Islet precursor cell (in vitro differentiated cells): Measurements from ENCODE around the gene SEMA3C.

Source experiments
- DNase-seq: peaks from one replicate; pipeline ENCODE4 v3.0.0-alpha.2; 2018

The SEMA3C gene

DNA sequence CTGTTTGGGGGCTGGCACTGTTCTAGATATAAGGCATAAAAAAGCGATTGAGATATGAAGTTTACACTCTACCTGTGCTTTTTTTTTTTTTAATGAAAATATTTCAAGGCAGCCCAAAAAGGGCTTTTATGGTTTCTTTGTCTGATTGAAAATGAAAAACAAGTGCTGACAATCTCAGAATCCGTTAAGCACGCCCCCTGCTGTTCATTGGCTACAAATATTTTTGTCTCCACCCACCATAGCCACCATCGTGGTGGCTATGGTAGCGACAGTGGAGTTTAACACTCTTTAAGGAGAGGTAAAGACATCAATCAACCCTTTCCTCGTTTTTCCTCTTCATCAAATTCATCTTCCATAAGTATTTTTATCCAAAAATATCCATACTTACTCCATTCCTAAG is 186.2 kb downstream of the SEMA3C start:
- DNase-seq, result no peak

DNA sequence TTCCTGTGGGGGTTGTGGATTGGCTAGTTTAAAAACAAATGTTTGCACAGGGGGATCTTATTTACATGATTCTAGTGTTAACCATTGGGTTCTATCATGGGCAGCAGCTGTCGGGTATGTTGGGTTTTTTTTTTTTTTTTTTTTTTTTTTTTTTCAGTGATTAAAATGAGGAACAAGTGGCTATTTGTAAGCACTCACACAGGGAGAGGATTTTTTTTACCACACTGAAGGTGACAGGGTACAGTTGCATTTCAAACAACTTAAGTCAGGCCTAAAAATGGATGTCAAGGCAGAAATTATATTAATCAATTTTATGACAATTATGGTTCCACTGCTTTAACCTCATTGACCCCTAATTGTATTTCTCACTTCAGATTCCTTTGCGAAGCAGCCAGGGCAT is 187.6 kb downstream of the SEMA3C start:
- DNase-seq, result no peak

DNA sequence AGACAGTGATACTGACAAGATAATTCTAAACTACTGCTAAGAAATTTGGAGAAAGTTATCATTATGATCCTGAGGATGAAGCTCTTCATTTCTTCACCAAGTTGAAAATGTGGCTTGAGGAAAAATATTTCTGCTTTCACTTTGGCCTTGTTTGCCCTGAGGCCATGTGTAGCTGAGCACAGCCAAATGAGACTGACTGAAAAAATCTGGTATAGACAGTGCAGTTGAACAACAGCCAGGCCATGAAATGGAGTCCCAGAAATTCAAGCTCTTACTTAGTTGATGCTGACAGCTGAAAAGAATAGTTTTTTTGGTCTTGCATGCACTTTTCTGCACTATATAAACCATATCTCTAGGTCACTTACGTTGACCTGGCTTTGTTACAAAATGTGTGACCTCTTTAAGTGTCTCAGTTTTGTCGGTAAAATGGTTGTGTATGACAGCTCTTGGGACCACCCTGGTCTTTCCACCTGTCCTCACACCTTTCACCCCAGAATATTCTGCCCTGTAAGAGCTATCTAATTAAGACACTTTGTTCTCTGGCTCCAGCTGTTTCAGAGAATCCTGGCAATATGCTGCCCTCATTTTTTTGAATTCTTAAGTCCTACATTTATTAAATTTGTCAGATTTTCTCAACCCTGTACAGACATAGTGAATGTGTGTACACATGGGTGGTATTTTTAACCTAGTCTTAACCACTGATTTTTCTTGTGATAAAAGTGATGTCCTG is 189.1 kb downstream of the SEMA3C start:
- DNase-seq, result no peak

DNA sequence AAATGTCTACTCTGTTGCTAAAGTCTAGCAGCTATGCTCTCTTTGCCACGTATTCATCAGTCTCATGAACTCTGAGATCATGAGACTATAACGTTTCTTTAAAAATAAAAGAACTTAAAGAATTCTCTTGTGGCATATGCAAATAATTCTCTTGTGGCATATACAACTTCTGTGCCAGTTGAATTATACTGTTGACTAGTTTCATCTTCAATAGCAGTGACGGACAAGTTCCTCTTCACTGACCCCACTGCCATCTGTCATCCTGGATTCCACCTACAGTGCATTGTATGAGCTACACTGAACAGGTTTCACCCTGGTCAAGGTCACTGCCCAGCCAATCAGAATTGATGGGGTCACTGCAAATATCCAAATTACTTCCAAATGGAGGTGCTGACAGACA is 192.2 kb downstream of the SEMA3C start:
- no peak for DNase-seq

DNA sequence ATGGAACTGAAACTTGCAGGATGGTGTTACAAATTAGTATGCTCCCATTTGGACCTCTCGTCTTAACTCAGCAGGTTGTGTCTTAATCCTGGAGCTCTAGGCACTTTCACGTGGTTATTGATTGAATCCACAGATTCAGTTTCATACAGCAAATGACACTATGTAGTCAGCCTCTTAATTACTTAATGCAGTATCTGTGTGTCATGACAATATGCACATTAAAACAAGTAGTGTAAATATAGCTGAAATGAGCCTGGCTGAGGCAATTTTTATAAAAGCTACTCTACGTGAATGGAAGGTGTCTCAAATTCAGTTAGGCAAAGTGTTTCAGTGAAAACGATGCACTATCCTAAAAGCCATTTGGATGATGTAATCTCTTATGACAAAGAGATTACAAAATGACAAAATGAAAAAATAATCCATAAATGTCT is 193.7 kb downstream of the SEMA3C start:
- DNase-seq, result no peak

DNA sequence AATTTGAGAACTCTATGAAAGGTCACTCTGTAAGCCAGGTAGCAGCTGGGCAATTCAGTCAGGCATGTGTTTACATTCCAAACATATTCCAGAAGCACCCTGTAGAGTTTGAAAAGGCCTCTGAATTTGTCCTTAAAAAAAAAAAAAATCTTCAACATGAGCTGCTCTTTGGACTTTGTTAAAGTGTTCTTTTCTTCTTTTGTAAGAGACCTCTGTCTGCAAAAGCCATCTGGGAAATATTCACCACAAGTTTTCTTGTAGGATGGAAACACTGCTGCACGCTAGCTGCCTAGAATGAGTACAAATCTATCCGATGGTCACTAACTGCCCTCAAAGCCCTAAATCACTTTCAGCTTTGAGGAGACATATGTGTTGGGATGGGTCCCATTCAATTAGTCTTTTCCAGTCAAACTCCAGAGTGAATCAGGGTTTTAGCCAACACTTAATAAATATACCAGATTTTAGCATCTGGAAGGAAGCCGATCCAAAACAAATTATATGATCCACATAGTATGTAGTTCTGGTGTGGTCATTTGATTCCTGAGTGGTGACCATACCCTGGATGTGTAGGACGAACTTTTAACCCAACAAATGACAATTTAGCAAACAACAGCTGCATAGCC is 194.5 kb downstream of the SEMA3C start:
- DNase-seq, result no peak

DNA sequence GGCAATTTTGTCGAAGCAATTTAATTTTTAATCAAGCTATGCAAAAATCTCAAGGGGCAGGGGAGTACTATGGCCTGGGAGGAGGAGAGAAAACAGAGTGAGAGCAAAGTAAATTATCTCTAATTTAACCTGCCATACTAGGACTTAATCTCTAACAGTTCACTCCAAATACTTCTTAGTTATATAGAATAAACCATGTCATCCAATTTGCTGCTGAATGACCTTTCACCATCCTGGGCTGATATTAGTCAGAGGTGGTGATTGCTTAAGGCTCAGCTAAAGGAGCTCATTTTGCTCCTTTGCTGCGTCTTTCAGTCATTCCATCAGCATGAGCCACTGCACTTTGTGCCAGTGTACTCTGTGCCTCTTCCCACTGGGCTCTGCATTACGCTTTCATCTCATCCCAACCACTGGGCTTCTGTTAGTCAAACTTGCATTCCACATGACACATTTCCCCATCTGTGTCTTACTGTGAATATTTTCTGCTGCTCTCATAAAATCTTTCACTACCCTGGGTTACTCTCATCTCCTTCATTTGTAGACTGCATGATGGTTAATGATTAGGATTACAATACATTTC is 196.1 kb downstream of the SEMA3C start:
- peak; percentile 97 for DNase-seq

DNA sequence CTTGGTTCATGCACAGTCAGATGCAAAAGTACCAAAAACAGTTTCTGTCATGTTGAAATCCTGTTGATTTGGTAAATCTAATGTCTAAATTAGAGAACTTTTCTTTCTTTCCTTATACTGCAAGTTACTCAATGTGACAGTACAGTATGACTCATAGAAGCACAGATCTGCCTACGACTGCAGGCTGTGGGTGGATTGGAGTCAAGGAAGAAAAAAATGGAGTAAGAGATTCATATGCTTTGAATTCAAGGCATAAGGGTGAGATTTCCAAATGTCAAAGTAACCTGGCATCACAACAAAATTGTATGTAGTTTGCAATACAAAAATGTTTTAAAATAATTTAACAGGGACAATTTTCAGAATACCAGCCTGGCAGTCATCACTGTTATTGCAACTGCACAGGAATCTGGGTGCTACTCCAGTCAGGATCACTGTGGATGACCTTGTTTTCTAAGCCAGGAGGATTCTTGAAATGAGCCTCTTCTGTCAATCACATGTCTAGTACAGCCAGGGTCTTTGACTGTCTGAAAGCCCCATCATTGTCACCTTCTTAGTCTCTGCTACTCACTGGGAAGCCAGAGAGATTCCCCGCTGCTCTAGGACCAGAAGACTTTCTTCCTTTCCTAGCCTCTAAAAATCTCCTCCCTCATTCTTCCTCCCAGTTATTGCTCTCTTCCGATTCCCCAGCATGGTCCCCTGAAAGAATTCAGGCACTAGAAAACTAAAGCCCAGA is 196.8 kb downstream of the SEMA3C start:
- peak; percentile 60 for DNase-seq

DNA sequence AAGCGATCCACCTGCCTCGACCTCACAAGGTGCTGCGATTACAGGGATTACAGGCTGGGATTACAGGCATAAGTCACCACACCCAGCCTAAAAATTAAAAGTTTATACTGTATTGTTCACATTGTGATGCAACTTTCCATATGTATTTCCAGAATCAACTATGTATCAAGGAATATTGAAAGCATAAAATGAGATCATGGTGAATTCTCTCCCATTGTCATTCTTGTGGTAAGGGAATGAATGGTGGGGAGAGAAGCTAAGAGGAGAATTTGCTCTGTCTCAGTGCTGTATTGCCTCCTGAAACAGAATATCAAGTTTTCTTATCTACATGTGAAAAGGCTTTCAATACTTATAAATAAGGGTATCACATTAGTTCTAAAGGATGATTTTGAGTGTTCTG is 198.7 kb downstream of the SEMA3C start:
- DNase-seq, result no peak

DNA sequence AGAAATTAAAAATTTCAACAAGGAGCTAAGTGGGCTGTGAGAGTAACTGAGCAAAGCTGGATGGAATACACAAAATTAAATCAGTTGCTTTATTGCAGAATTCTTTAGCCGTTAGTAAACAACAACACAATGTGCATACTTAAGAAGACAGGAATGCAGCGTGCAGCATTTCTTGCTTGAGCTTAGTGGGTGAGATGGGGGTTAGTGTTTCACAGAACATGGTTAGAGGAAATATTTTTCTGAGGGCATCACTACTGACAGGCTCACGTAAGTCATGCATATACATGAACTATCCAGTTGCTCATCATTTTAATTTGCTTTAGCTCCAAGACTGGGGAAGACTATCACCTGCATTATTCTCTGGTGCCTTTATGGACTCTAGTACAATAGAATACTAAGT is 199.6 kb downstream of the SEMA3C start:
- no peak for DNase-seq

DNA sequence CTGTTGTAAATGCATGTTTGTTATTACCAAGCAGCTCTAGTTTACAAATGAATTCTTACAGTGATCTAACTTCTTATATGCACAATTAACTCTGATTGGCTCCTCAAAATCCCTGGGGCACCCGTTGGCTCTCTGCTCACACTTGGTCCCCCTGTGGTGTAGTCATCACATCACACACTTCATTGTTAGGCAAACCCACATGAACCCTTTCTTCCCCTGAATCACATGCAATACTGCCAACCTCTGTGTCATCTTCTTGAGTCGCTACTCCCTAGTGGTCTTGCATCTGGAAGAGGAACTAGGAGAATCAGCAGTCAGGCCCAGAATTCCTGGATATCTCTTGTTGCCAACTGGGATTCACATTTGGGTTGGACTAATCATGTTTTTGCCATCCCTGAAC is 207.3 kb downstream of the SEMA3C start:
- no peak for DNase-seq

DNA sequence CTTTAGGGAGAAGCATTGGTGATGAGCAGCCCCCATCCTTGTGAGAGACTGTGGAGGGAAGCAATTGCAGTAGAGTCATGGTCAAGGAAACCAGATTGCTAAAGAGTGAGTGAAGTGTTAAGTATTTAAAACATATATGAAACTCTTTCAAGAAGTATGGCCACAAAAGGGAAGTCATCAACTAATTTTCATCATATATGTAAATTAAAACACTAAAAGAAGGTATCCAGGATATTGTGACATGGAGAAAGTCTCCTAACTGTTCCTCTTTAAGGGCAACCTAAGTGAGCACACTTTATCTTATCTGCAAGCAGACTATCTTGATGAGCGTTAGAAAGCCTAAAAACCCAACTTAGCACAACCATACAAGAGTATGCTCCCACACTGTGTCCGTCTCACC is 210.7 kb downstream of the SEMA3C start:
- DNase-seq, result no peak

DNA sequence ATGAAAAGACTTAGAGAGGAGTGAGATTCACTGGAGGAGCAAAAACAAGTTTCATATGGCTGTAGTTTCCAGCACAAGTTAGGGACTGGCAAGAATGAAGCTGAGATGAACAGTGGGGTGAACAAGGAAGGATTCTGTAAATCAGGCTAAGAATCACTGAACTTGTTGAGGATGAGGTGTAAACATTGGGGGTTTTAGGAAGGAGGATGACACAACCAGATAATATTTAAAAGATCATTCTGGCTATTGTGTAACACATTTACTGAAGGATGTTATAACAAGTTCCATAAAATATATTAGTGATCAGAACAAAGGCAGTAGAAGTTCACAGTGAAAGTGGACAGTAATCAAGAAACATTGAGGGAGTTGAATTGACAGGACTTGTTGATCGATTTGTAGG is 211.5 kb downstream of the SEMA3C start:
- no peak for DNase-seq

DNA sequence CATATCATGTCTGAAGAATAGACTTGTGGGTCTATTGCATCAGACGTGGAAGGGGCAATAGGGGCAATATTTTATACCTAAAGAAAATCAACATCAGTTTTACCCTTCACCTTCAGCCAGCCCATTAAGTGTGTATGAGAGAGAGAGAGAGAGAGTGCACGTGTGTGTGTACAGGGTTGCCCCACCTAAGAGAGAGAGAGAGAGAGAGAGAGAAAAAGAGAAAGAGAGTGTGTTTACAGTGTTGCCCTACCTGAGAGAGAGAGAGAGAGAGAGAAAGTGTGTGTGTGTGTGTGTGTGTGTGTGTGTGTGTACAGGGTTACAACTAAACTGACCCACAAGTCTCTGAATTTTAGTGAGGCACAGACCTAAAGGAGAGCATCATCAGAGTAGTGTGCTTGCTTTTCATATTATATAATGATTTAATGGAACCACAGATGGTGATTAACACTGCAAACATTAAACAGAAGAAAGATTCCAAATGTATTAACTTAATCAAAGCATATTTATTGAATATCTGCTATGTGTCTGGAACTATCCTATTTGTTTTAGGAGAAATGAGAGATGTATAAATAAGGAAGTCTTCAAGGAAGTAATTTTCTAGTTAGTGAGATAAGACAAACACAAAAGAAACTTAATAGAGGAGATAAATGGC is 213.6 kb downstream of the SEMA3C start:
- DNase-seq, result no peak

DNA sequence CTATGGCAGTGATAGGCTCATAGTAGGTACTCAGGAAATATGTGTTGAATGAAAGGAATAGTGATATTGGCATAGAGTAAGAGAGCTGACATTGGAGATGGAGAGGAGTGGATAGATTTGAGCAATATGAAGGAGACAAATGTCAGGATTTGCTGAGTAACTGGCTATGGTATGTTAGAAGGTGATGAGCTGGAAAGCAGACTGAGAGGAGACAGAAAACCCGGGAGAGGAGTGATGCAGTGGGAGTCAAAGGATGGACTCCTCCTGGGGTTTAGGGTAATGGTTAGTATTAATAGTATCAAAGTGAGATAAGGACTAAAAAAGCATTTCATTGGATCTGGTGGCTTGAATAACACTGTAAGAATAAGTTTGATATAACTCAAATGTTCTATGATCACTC is 215.6 kb downstream of the SEMA3C start:
- no peak for DNase-seq

DNA sequence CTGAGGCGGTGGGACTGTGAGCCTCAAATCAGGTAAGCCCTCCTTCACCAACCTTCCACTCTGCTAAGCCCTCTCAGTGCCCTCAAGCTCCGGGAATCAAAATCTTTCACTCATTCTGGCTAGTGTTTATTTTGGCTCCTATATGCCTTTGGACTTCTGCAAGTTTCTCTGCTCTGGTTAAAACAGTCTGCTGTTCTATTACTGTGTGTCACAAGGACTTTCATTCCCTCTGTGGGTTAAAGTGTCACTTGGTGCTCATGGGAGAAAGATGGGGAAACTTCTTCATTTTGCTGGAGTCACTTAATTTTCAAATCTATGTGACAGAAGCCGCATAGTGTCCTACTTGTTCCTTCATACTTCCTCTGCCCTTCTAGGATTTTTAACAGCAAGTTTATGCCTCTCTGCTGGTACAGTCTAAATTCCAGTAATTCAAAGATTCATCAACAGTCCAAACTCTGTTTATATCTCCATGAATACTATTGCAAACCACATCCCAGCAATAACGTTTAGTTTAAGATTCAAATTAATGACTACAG is 219.1 kb downstream of the SEMA3C start:
- DNase-seq, result no peak

DNA sequence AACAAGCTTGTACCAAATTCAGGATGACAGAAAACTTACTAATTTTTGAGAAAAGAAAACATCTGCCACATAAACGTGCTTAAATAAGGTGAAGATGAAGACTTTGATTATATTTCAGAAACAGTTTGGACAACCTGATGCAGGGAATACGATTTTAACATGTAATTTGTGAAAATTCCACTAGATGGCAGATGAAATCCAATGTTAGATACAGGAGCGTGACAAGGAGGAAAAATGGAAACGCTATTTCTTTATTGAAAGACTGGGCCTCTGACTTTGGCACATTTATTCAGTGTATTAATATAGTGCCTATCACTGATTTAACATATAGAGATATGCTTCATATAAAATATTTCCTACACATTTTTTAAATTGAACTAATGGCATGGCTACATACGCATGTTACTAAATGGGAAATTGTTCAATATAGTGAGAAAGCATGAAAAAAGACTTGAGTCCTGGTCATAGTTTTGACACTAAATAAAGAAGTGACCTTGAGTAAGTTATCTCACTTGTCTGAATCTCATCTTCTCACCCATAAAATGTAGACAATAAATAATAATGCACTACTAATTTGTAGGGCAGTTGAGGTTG is 219.7 kb downstream of the SEMA3C start:
- DNase-seq, result no peak
